Measurements from ENCODE around the gene GATAD2A. TPM values are rescaled to one million over a fixed set of nuclear protein-coding genes. Genes with fewer than 3 reads are reported as not detected.

GATAD2A gene
- total and polyA plus RNA-seq, 10 of the 15 experiments (the other 5 are each of a cell fraction or from before 2014, with no cell fraction given) = 2.6 to 173 (median 32.0) TPM

DNA sequence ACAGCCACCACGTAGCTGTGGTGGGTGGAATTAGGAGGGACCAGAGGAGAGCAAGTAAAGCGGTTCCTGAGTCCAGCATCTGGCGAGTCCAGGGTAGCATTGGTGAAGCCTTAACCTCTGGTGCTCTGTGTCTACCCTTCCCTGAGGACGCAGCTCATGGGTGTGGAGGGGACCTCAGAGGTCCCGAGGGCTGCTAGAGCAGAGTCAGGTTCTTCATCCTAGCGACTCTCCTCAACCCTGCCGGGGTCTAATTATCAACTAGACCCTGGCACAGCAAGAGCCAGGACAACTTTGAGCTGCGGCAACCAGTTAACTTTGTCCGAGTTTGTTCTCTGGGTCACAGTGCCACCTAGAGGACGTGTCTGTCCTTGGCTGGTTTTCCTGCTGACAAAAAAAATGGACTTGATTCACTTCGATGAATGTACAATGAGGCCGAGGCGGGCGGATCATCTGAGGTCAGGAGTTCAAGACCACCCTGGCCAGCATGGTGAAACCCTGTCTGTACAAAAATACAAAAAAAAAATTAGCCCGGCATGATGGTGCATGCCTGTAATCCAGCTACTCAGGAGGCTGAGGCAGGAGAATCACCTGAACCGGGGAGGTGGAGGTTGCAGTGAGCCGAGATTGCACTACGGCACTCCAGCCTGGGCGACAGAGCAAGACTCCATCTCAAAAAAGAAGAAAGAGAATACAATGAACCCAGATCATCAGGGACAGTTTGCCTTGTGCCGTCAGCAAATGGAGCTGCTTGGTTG, 84.9 kb downstream of the GATAD2A start:
- no peak overlapping the region for H2AFZ ChIP-seq (ENCODE audit: control insufficient read depth, low read depth, low read length)
- SMC1A ChIA-PET (ENCODE audit: uncharacterized antibody, unreplicated experiment) = interaction anchor here (0.6 to 5.1 kb wide), 15 partner anchors 22 to 415 kb away, joined by 3 to 97 read pairs (median 7); partner anchors contain the start of gene GATAD2A
- peak; percentile 51 for DNase-seq (ENCODE audit: low read depth, low spot score)
- H3K36me3 ChIP-seq (ENCODE audit: control insufficient read depth in 2 of 2, insufficient read depth in 2 of 2, low read length in 1 of 2) = peaks cover 22 to 37% of the 10 kb centered on the region in 2 experiments; a peak in 3 of 4 replicates
- H3K27ac ChIP-seq (ENCODE audit: control insufficient read depth, insufficient read depth) = no peak overlapping the region
- H3K4me1 ChIP-seq (ENCODE audit: control insufficient read depth, insufficient read depth, low read length) = peaks cover 21% of the 10 kb centered on the region
- CTCF ChIA-PET = interaction anchor here (0.6 to 9.3 kb wide), 32 partner anchors 10 to 344 kb away, joined by 3 to 223 read pairs (median 6); partner anchors contain the start of genes BORCS8, GATAD2A, NDUFA13 and RFXANK
- in situ Hi-C loops (cut with MboI) (loop anchor here (5.0 to 10.0 kb wide), 2 partner anchors 123 to 346 kb away; no protein-coding TSS in a partner anchor), intact Hi-C loops (cut with micrococcal nuclease; ENCODE audit: unreplicated experiment) (loop anchor here (1.0 kb wide), 3 partner anchors 123 to 344 kb away; no protein-coding TSS in a partner anchor)
- peak; percentile 98 for FAIRE-seq
- no peak overlapping the region for H3K4me3 ChIP-seq
- RAD21 ChIA-PET (ENCODE audit: unreplicated experiment) = interaction anchor here (0.5 to 4.8 kb wide), 26 partner anchors 10 to 345 kb away, joined by 3 to 72 read pairs (median 4); partner anchors contain the start of genes GATAD2A and NDUFA13
- H3K9me3 ChIP-seq (replicated peaks; ENCODE audit: control insufficient read depth, insufficient read depth, low read length) = no peaks in the 10 kb centered on the region
- POLR2A ChIA-PET = interaction anchor here (0.6 to 3.1 kb wide), 7 partner anchors 26 to 130 kb away, joined by 3 to 16 read pairs (median 4); partner anchors contain the start of genes GATAD2A, NDUFA13 and TSSK6
- no peak overlapping the region for H3K4me2 ChIP-seq (ENCODE audit: control insufficient read depth, insufficient read depth)
- peaks cover 9% of the 10 kb centered on the region for H3K79me2 ChIP-seq (ENCODE audit: control insufficient read depth, insufficient read depth, low read length)
- no peaks in the 10 kb centered on the region for H4K20me1 ChIP-seq (ENCODE audit: control insufficient read depth, insufficient read depth)
- H3K27me3 ChIP-seq (replicated peaks in 1 of 2; ENCODE audit: control insufficient read depth in 2 of 2, insufficient read depth in 2 of 2, low read length in 1 of 2) = no peaks in the 10 kb centered on the region
- no TSS peak for BruUV-seq (replicated peaks)
- WGBS (ENCODE audit: insufficient coverage, insufficient replicate concordance, low lambda C conversion rate, missing lambda C conversion rate) = 29% methylated on average over 20 of the region's 20 CpGs
- peak; percentile 72 for ATAC-seq
- no peak overlapping the region for H3K9ac ChIP-seq (ENCODE audit: control insufficient read depth, insufficient read depth, low read length)
- TF ChIP-seq E2F8 (IDR thresholded peaks at IDR 0.05; ENCODE audit: low read depth, partially characterized antibody) (no peak), ELK1 (IDR thresholded peaks at IDR 0.05; ENCODE audit: low read depth, low read length) (no peak), BMI1 (IDR thresholded peaks at IDR 0.05; ENCODE audit: borderline replicate concordance) (no peak), ZBTB11 (CRISPR knock-in tag; IDR thresholded peaks at IDR 0.05) (no peak), RUNX3 (IDR thresholded peaks at IDR 0.05; ENCODE audit: low read length) (peak; percentile 24; the same call in 1 of the 2 replicates), TARDBP (IDR thresholded peaks at IDR 0.05; ENCODE audit: borderline replicate concordance) (no peak), BACH1 (IDR thresholded peaks at IDR 0.05; ENCODE audit: borderline replicate concordance) (no peak), SPI1 (IDR thresholded peaks at IDR 0.05; ENCODE audit: borderline replicate concordance, insufficient read depth, low read depth, low read length) (no peak)
- TF ChIP-seq, protein P1, sequence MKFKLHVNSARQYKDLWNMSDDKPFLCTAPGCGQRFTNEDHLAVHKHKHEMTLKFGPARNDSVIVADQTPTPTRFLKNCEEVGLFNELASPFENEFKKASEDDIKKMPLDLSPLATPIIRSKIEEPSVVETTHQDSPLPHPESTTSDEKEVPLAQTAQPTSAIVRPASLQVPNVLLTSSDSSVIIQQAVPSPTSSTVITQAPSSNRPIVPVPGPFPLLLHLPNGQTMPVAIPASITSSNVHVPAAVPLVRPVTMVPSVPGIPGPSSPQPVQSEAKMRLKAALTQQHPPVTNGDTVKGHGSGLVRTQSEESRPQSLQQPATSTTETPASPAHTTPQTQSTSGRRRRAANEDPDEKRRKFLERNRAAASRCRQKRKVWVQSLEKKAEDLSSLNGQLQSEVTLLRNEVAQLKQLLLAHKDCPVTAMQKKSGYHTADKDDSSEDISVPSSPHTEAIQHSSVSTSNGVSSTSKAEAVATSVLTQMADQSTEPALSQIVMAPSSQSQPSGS (IDR thresholded peaks at IDR 0.05; ENCODE audit: low read length) = no peak
- TF ChIP-seq, protein P2, sequence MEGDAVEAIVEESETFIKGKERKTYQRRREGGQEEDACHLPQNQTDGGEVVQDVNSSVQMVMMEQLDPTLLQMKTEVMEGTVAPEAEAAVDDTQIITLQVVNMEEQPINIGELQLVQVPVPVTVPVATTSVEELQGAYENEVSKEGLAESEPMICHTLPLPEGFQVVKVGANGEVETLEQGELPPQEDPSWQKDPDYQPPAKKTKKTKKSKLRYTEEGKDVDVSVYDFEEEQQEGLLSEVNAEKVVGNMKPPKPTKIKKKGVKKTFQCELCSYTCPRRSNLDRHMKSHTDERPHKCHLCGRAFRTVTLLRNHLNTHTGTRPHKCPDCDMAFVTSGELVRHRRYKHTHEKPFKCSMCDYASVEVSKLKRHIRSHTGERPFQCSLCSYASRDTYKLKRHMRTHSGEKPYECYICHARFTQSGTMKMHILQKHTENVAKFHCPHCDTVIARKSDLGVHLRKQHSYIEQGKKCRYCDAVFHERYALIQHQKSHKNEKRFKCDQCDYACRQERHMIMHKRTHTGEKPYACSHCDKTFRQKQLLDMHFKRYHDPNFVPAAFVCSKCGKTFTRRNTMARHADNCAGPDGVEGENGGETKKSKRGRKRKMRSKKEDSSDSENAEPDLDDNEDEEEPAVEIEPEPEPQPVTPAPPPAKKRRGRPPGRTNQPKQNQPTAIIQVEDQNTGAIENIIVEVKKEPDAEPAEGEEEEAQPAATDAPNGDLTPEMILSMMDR (IDR thresholded peaks at IDR 0.05 in 2 of 3, conservative IDR thresholded peaks at IDR 0.05 in 1 of 3; ENCODE audit: control insufficient read depth in 2 of 3, extremely low read depth in 1 of 3, insufficient read depth in 1 of 3, low read depth in 3 of 3, low read length in 3 of 3) = peak; percentile 80 to 86 (median 82)

Measured in GM12878 (cell line).